Mesendoderm (in vitro differentiated cells): ENCODE data around the gene SCRN1.

Experiments used
- DNase-seq: peaks from one replicate; pipeline ENCODE4 v3.0.0; 2013
- H2AK5ac ChIP-seq: 2 replicates; pipeline ENCODE4 v1.6.1; 2013; ENCODE audit warnings: low read length, inconsistent platforms
- H2BK120ac ChIP-seq: 2 replicates; pipeline ENCODE4 v1.6.1; 2013; ENCODE audit warnings: low read depth, mild to moderate bottlenecking, low read length, moderate library complexity, mixed read lengths
- H2BK15ac ChIP-seq: replicated peaks from 2 replicates; pipeline ENCODE4 v1.6.1; 2013; ENCODE audit warnings: low read depth, mild to moderate bottlenecking, moderate library complexity
- H2BK5ac ChIP-seq: 2 replicates; pipeline ENCODE4 v1.6.1; 2013; ENCODE audit warnings: low read length, inconsistent platforms
- H3K18ac ChIP-seq: 2 replicates; pipeline ENCODE4 v1.6.1; 2013; ENCODE audit warnings: mild to moderate bottlenecking, low read length, mixed read lengths
- H3K23ac ChIP-seq: one replicate; pipeline ENCODE4 v1.6.1; 2013; ENCODE audit warnings: low read length
- H3K27ac ChIP-seq: 2 replicates; pipeline ENCODE4 v1.5.1; 2013; ENCODE audit warnings: low read depth, mild to moderate bottlenecking, inconsistent platforms, low read length, moderate library complexity
- H3K27me3 ChIP-seq: 2 replicates; pipeline ENCODE4 v1.6.1; 2013; ENCODE audit warnings: low read length, control low read depth, mild to moderate bottlenecking, inconsistent platforms; ENCODE audit not compliant: insufficient read depth, poor library complexity
- H3K36me3 ChIP-seq: 2 replicates; pipeline ENCODE4 v1.6.1; 2013; ENCODE audit warnings: low read length, inconsistent platforms; ENCODE audit not compliant: control insufficient read depth, insufficient read depth
- H3K4ac ChIP-seq: one replicate; pipeline ENCODE4 v1.6.1; 2013; ENCODE audit warnings: low read depth, mild to moderate bottlenecking, low read length, moderate library complexity
- H3K4me1 ChIP-seq: 2 replicates; pipeline ENCODE4 v1.6.1; 2013; ENCODE audit warnings: low read depth, low read length, inconsistent platforms; ENCODE audit not compliant: control insufficient read depth
- H3K4me2 ChIP-seq: 2 replicates; pipeline ENCODE4 v1.6.1; 2013; ENCODE audit warnings: low read length
- H3K4me3 ChIP-seq: 2 replicates; pipeline ENCODE4 v1.5.1; 2013; ENCODE audit warnings: mild to moderate bottlenecking, low read length
- H3K56ac ChIP-seq: one replicate; pipeline ENCODE4 v1.6.1; 2013; ENCODE audit warnings: low read length
- H3K79me1 ChIP-seq: 2 replicates; pipeline ENCODE4 v1.6.1; 2013; ENCODE audit warnings: low read length, inconsistent platforms
- H3K79me2 ChIP-seq: 2 replicates; pipeline ENCODE4 v1.6.1; 2013; ENCODE audit warnings: mild to moderate bottlenecking, low read length; ENCODE audit not compliant: control insufficient read depth, insufficient read depth
- H3K9ac ChIP-seq: 2 replicates; pipeline ENCODE4 v1.6.1; 2013; ENCODE audit warnings: low read length, inconsistent platforms
- H4K5ac ChIP-seq: one replicate; pipeline ENCODE4 v1.6.1; 2013; ENCODE audit warnings: low read length
- H4K8ac ChIP-seq: one replicate; pipeline ENCODE4 v1.6.1; 2013; ENCODE audit warnings: low read depth, mild to moderate bottlenecking, control low read depth, low read length, moderate library complexity
- WGBS: extraction: QIAGEN DNeasy Blood & Tissue Kit; methylation state at CpG from one replicate; pipeline ENCODE4 v1.1.7; 2013; ENCODE audit warnings: low lambda C conversion rate, missing lambda C conversion rate; ENCODE audit not compliant: insufficient coverage; ENCODE audit errors: extremely low coverage; 5-methylcytosine and 5-hydroxymethylcytosine counted together

SCRN1 gene

DNA sequence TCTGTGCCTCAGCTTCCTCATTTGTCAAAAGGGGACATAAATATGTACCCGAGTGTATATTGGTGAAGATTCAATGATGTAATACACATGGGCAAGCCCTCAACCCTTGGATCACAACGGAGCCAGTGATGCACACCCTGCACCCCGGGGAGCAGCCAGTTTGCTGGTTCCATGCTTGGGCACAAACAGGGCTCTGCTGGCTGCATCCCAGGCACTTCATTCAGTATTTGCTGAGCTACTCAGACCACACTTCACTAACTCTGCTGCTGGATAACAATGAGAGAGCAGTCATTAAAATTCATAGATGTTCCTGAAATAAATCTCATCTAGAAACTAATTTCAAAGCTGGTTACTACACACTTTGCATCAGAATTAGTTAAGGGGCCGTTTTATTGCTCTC lies 72.0 kb downstream of the SCRN1 start:
- Histone ChIP-seq H2AK5ac (no peak overlapping the region), H2BK15ac (no peak overlapping the region), H3K4ac (no peak overlapping the region), H4K8ac (no peak overlapping the region), H4K5ac (no peak overlapping the region), H3K36me3 (peaks cover 3% of the 10 kb centered on the region), H3K56ac (no peak overlapping the region), H2BK120ac (no peak overlapping the region), H3K4me1 (no peaks in the 10 kb centered on the region), H3K18ac (no peak overlapping the region), H2BK5ac (no peak overlapping the region), H3K79me2 (no peaks in the 10 kb centered on the region), H3K4me3 (no peak overlapping the region), H3K79me1 (no peaks in the 10 kb centered on the region), H3K27me3 (no peaks in the 10 kb centered on the region), H3K23ac (no peak overlapping the region), H3K4me2 (no peak overlapping the region), H3K27ac (no peak overlapping the region), H3K9ac (no peak overlapping the region)
- DNase-seq: no peak
- no CpG with 5 or more reads among the region's 4 CpGs for WGBS

DNA sequence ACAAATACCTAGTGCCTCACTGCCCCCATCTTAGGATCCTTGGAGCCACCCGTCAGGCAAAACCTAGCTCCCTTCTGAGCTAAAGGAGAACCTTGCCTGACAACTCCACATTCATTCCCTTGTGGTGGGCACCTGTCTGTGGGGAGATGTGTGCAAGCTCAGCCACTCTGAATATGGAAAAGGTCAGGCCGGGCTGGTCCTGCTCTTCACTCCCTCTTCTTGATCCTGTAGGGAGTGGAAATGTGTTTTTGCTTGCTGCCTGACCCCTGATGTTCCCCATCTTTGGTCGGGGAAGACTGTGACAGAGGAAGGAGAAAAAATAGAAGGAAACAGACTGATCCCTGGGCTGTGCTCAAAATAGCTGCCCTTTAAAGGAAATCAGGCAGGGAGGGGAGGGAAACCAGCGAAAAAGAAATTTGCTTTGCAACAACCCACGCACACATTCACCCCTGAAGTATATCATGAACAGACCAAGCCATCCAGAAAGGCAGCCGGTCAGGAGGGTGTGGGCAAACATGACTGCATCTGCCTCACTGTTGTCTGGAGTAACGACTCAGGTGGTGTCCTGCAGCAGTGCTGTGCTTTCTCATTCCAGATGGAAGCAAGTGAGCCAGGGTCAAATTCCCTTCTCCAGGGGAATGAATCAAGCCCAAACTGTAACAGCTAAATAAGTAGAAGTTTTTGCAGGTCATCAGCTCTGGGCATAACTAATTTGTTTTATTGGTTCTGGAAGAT lies 74.0 kb downstream of the SCRN1 start:
- H3K79me1 ChIP-seq: no peaks in the 10 kb centered on the region
- H3K4ac ChIP-seq: no peak overlapping the region
- no peak overlapping the region for H3K18ac ChIP-seq
- H3K4me3 ChIP-seq: no peak overlapping the region
- H4K8ac ChIP-seq: no peak overlapping the region
- no peaks in the 10 kb centered on the region for H3K4me1 ChIP-seq
- H3K27ac ChIP-seq: no peak overlapping the region
- H2BK5ac ChIP-seq: no peak overlapping the region
- peaks cover 3% of the 10 kb centered on the region for H3K36me3 ChIP-seq
- H2BK120ac ChIP-seq: no peak overlapping the region
- H2BK15ac ChIP-seq: no peak overlapping the region
- H3K27me3 ChIP-seq: no peaks in the 10 kb centered on the region
- H3K79me2 ChIP-seq: no peaks in the 10 kb centered on the region
- DNase-seq: peak; percentile 8
- no peak overlapping the region for H3K56ac ChIP-seq
- H4K5ac ChIP-seq: no peak overlapping the region
- no peak overlapping the region for H3K4me2 ChIP-seq
- H2AK5ac ChIP-seq: no peak overlapping the region
- no CpG with 5 or more reads among the region's 7 CpGs for WGBS
- no peak overlapping the region for H3K9ac ChIP-seq
- H3K23ac ChIP-seq: no peak overlapping the region

DNA sequence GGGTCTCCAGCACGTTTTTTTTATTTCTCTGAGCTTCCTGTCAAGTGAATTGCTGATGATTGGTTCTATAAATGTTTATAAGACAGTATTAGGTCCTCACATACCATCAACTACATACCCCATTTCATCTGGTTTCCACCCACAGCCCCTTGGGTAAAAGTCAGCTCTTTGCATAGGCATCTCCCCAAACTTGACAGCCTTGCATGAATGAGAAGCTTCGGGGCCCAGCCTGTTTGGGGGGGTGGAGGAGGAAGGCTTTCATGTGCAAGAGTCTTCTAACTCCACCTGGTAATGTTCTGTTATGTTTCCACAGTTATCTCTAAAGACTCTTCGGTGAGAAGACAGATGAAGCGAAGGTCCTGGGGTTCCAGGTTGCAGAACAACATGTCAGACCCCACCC lies 75.4 kb downstream of the SCRN1 start:
- Histone ChIP-seq H2BK120ac (no peak overlapping the region), H3K27me3 (no peaks in the 10 kb centered on the region), H4K5ac (no peak overlapping the region), H3K79me1 (no peaks in the 10 kb centered on the region), H3K18ac (no peak overlapping the region), H3K4me2 (no peak overlapping the region), H3K9ac (no peak overlapping the region), H3K36me3 (peaks cover 2% of the 10 kb centered on the region), H3K27ac (no peak overlapping the region), H2BK5ac (no peak overlapping the region), H3K4me1 (no peaks in the 10 kb centered on the region), H4K8ac (no peak overlapping the region), H3K23ac (no peak overlapping the region), H2AK5ac (no peak overlapping the region), H3K79me2 (no peaks in the 10 kb centered on the region), H2BK15ac (no peak overlapping the region), H3K4ac (no peak overlapping the region), H3K4me3 (no peak overlapping the region), H3K56ac (no peak overlapping the region)
- DNase-seq: no peak
- WGBS: no CpG with 5 or more reads among the region's 4 CpGs

DNA sequence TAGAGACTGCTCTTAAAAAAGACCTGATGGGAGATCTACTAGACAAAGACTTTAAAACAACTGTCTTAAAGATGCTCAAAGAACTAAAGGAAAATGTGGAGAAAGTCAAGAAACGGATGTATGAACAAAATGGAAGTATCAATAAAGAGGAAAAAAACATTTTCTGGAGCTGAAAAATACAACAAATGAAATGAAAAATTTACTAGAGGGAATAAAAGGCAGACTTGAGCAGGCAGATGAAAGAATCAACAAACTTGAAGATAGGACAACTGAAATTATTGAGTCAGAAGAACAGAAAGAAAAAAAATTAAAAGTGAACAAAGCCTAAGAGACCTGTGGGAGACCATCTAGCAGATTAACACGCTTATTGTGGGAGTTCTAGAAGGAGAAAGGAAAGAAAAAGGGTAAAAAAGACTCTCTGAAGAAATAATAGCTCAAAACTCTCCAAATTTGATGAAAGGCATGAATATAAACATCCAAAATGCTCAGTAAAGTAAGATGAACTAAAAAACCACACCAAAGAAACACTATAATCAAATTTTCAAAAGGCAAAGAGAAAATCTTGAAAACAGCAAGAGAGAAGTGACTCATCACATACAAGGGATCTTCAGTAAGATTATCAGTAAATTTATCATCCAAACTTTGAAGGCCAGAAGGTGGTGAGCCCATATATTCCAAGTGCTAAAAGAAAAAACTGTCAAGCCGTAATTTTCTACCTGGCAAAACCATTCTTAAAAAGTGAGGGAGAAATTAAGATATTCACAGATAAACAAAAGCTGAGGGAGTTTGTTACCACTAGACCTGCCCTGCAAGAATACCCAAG lies 83.2 kb downstream of the SCRN1 start:
- Histone ChIP-seq H3K4me3 (no peak overlapping the region), H2BK5ac (no peak overlapping the region), H2BK15ac (no peak overlapping the region), H3K4ac (no peak overlapping the region), H3K9ac (no peak overlapping the region), H2BK120ac (no peak overlapping the region), H3K4me1 (no peaks in the 10 kb centered on the region), H3K36me3 (no peaks in the 10 kb centered on the region), H4K5ac (no peak overlapping the region), H3K23ac (no peak overlapping the region), H3K79me2 (no peaks in the 10 kb centered on the region), H2AK5ac (no peak overlapping the region), H3K4me2 (no peak overlapping the region), H3K27me3 (no peaks in the 10 kb centered on the region), H3K18ac (no peak overlapping the region), H3K56ac (no peak overlapping the region), H3K79me1 (no peaks in the 10 kb centered on the region), H3K27ac (no peak overlapping the region), H4K8ac (no peak overlapping the region)
- DNase-seq: no peak
- no CpG with 5 or more reads among the region's 3 CpGs for WGBS

DNA sequence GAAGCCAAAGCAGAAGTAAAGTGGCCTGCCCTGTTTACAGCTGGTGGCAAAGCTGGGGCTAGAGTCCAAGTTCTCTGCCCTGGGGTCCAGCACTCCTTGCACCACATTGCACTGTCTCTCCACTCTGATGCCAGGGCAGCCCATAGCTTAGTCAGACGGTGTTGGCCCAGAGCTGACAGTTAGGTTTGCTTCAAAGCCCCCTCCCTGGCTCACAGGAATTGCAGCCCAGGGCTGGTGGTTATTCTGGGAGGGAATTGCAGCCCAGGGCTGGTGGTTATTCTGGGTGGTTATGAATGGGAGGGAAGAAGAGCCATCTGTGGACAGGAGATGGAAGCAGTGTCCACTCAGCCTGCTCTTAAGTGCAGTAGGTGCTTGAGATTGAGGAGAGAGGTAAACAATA lies 88.9 kb downstream of the SCRN1 start:
- Histone ChIP-seq H3K23ac (no peak overlapping the region), H3K27ac (no peak overlapping the region), H3K27me3 (no peaks in the 10 kb centered on the region), H4K8ac (no peak overlapping the region), H2BK120ac (no peak overlapping the region), H2BK5ac (no peak overlapping the region), H3K56ac (no peak overlapping the region), H4K5ac (no peak overlapping the region), H3K4me3 (no peak overlapping the region), H3K9ac (no peak overlapping the region), H3K4ac (no peak overlapping the region), H3K79me2 (no peaks in the 10 kb centered on the region), H2AK5ac (no peak overlapping the region), H3K4me2 (no peak overlapping the region), H3K36me3 (no peaks in the 10 kb centered on the region), H2BK15ac (no peak overlapping the region), H3K4me1 (no peaks in the 10 kb centered on the region), H3K79me1 (no peaks in the 10 kb centered on the region), H3K18ac (no peak overlapping the region)
- no CpG with 5 or more reads among the region's 1 CpG for WGBS
- DNase-seq: no peak
